ENCODE data around the gene NMB.
A peak's percentile ranks its signal among the peaks of the same experiment; 100 is the strongest.

Gene NMB

DNA sequence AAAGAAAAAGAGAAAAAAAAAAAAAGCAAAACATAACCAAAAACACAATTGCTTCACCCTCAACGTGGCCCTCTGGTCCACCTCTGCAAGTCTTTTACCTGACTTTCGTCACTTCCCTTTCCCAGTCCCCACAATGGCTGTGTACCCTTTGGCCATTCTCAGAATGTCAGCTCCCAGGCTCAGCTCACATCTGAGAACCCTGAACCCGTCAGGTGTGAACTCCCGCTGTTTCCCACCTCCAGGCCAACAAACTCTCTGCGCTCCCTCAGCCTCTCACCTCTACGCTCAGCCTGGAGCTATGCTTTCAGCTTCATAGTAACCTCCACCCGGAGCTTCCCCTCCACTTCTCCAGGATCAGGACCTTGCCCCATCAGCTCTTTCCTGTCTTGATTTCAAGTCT lies 33.6 kb downstream of the NMB start:
- Histone ChIP-seq H3K27ac (no peak overlapping the region), H3K9me3 (peaks cover 0 to 20% (median 18%) of the 10 kb centered on the region in 3 donors), H3K4me3 (no peak overlapping the region), H3K36me3 (peaks cover 26 to 57% (median 40%) of the 10 kb centered on the region in 3 donors), H3K27me3 (no peaks in the 10 kb centered on the region), H3K4me1 (no peaks in the 10 kb centered on the region)
- no peak for DNase-seq
- intact Hi-C loops (cut with DNase I; ENCODE audit: low total_unique reads), result no loop called here
- TF ChIP-seq, protein P1, sequence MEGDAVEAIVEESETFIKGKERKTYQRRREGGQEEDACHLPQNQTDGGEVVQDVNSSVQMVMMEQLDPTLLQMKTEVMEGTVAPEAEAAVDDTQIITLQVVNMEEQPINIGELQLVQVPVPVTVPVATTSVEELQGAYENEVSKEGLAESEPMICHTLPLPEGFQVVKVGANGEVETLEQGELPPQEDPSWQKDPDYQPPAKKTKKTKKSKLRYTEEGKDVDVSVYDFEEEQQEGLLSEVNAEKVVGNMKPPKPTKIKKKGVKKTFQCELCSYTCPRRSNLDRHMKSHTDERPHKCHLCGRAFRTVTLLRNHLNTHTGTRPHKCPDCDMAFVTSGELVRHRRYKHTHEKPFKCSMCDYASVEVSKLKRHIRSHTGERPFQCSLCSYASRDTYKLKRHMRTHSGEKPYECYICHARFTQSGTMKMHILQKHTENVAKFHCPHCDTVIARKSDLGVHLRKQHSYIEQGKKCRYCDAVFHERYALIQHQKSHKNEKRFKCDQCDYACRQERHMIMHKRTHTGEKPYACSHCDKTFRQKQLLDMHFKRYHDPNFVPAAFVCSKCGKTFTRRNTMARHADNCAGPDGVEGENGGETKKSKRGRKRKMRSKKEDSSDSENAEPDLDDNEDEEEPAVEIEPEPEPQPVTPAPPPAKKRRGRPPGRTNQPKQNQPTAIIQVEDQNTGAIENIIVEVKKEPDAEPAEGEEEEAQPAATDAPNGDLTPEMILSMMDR (IDR thresholded peaks at IDR 0.05), result no peak

DNA sequence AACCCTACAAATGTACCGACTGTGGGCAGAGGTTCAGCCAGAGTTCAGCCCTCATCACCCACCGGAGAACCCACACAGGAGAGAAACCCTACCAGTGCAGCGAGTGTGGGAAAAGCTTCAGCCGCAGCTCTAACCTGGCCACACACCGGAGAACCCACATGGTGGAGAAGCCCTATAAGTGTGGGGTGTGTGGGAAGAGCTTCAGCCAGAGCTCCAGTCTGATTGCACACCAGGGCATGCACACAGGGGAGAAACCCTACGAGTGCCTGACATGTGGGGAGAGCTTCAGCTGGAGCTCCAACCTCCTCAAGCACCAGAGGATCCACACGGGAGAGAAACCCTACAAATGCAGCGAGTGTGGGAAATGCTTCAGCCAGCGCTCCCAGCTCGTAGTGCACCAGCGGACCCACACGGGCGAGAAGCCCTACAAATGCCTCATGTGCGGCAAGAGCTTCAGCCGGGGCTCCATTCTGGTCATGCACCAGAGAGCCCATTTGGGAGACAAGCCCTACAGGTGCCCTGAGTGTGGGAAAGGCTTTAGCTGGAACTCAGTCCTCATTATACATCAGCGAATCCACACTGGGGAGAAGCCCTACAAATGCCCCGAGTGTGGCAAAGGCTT lies 36.5 kb downstream of the NMB start:
- H3K27ac ChIP-seq, result no peak overlapping the region
- peaks cover 26 to 56% (median 35%) of the 10 kb centered on the region in 3 donors for H3K36me3 ChIP-seq
- H3K9me3 ChIP-seq, result peaks cover 0 to 20% (median 18%) of the 10 kb centered on the region in 3 donors
- TF ChIP-seq, protein P1 (IDR thresholded peaks at IDR 0.05), result no peak
- H3K27me3 ChIP-seq, result no peaks in the 10 kb centered on the region
- intact Hi-C loops (cut with DNase I; ENCODE audit: low total_unique reads), result no loop called here
- H3K4me1 ChIP-seq, result no peaks in the 10 kb centered on the region
- DNase-seq, result peak in 1 of 2 donors; percentile 45
- no peak overlapping the region for H3K4me3 ChIP-seq

DNA sequence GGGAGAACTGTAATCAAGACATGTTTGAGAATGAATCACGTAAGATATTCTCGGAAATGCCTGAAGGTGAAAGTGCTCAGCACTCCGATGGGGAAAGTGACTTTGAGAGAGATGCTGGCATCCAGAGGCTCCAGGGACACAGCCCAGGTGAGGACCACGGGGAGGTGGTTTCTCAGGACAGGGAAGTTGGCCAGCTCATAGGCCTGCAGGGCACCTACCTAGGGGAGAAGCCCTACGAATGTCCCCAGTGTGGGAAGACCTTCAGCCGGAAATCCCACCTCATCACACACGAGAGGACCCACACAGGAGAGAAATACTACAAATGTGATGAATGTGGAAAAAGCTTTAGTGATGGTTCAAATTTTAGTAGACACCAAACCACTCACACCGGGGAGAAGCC lies 37.4 kb downstream of the NMB start:
- peaks cover 26 to 48% (median 35%) of the 10 kb centered on the region in 3 donors for H3K36me3 ChIP-seq
- H3K4me3 ChIP-seq, result no peak overlapping the region
- no peak overlapping the region for H3K27ac ChIP-seq
- peaks cover 0 to 20% (median 18%) of the 10 kb centered on the region in 3 donors for H3K9me3 ChIP-seq
- no peaks in the 10 kb centered on the region for H3K27me3 ChIP-seq
- intact Hi-C loops (cut with DNase I; ENCODE audit: low total_unique reads), result no loop called here
- no peaks in the 10 kb centered on the region for H3K4me1 ChIP-seq
- DNase-seq, result peak in 1 of 2 donors; percentile 20
- TF ChIP-seq, protein P1 (IDR thresholded peaks at IDR 0.05), result no peak

DNA sequence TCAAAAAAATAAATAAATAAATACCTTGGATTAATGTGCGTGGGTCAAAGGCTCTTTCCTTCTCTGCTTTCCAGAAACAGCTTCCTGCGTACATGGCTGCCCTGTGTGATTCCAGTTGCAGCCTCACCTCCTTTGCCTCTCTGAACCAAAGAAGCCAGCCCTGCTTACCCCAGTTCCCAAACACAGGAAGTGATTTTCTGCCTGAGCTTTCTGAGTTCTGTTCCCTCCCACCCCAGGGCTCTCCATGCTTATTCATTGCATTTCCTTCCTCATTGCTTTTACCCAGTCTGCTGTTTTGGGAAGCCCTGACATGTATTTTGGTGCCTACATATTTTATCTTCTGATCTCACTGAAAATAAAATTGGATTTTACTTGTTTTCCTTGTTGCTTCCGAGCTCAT lies 41.8 kb downstream of the NMB start:
- peak in 1 of 2 donors; percentile 62 for DNase-seq
- intact Hi-C loops (cut with DNase I; ENCODE audit: low total_unique reads), result no loop called here

GRCh38 chr15:84611631-84612030 lies 46.4 kb downstream of the NMB start:
- no peaks in the 10 kb centered on the region for H3K27me3 ChIP-seq
- no peaks in the 10 kb centered on the region for H3K9me3 ChIP-seq
- H3K4me3 ChIP-seq, result no peak overlapping the region
- H3K4me1 ChIP-seq, result no peaks in the 10 kb centered on the region
- intact Hi-C loops (cut with DNase I; ENCODE audit: low total_unique reads), result no loop called here
- no peak for DNase-seq
- TF ChIP-seq, protein P1 (IDR thresholded peaks at IDR 0.05), result no peak
- no peak overlapping the region for H3K27ac ChIP-seq
- H3K36me3 ChIP-seq, result peaks cover 0 to 13% (median 3%) of the 10 kb centered on the region in 3 donors

More for the DNA sequence above, 41.8 kb downstream of the NMB start:
- TF ChIP-seq, protein P1 (IDR thresholded peaks at IDR 0.05), result no peak
- peaks cover 7 to 10% (median 9%) of the 10 kb centered on the region in 3 donors for H3K36me3 ChIP-seq
- H3K4me1 ChIP-seq, result no peaks in the 10 kb centered on the region
- H3K27me3 ChIP-seq, result no peaks in the 10 kb centered on the region
- no peak overlapping the region for H3K27ac ChIP-seq
- H3K9me3 ChIP-seq, result peaks cover 0 to 8% (median 8%) of the 10 kb centered on the region in 3 donors
- no peak overlapping the region for H3K4me3 ChIP-seq
